ENCODE results near the gene AGRN. TPM values are rescaled to one million over a fixed set of nuclear protein-coding genes. Genes with fewer than 3 reads are reported as not detected.
"Not testable (repeated sequence)": the region's sequence is repeated elsewhere in the genome, so short reads cannot be mapped to it uniquely, and the experiment has no call there.

The AGRN gene
- 42.8 and 64.0 TPM in 2 replicates for total RNA-seq (2014; rRNA removed; shearing (Covaris generic))

GRCh38 chr1:1020000-1020404, at the start of gene AGRN:
Gene AGRN, plus strand, starts transcription at chr1:1020120. Its CDS starts 53 bp downstream, at chr1:1020173.
- peak; percentile 32 for DNase-seq (ENCODE audit: low read depth)

- no peak for DNase-seq (ENCODE audit: low read depth)
Observed at GRCh38 chr1:970242-970972, 49.5 kb upstream of the AGRN start.

- DNase-seq (ENCODE audit: low read depth), result no peak
Observed at GRCh38 chr1:970973-971730, 48.8 kb upstream of the AGRN start.

- no peak for DNase-seq (ENCODE audit: low read depth)
Observed at GRCh38 chr1:971751-972506, 48.0 kb upstream of the AGRN start.

GRCh38 chr1:972726-973458, 47.0 kb upstream of the AGRN start:
- no peak for DNase-seq (ENCODE audit: low read depth)

GRCh38 chr1:973459-974292, 46.2 kb upstream of the AGRN start:
- DNase-seq (ENCODE audit: low read depth), result no peak

- DNase-seq (ENCODE audit: low read depth), result no peak
Observed at GRCh38 chr1:974293-974640, 45.7 kb upstream of the AGRN start.

- DNase-seq (ENCODE audit: low read depth), result no peak
Observed at GRCh38 chr1:974687-975328, 45.1 kb upstream of the AGRN start.

- no peak for DNase-seq (ENCODE audit: low read depth)
Observed at GRCh38 chr1:975365-975764, 44.6 kb upstream of the AGRN start.

- peak; percentile 72 for DNase-seq (ENCODE audit: low read depth)
Observed at GRCh38 chr1:975896-976683, 43.8 kb upstream of the AGRN start.

GRCh38 chr1:976791-977190, 43.1 kb upstream of the AGRN start:
- not testable (repeated sequence) for DNase-seq (ENCODE audit: low read depth)

- no peak for DNase-seq (ENCODE audit: low read depth)
Observed at GRCh38 chr1:978069-978834, 41.7 kb upstream of the AGRN start.

- no peak for DNase-seq (ENCODE audit: low read depth)
Observed at GRCh38 chr1:978835-979743, 40.8 kb upstream of the AGRN start.

GRCh38 chr1:979744-980072, 40.2 kb upstream of the AGRN start:
- DNase-seq (ENCODE audit: low read depth), result no peak

- DNase-seq (ENCODE audit: low read depth), result no peak
Observed at GRCh38 chr1:980137-980571, 39.8 kb upstream of the AGRN start.

- no peak for DNase-seq (ENCODE audit: low read depth)
Observed at GRCh38 chr1:980602-981395, 39.1 kb upstream of the AGRN start.

GRCh38 chr1:981491-981954, 38.4 kb upstream of the AGRN start:
- no peak for DNase-seq (ENCODE audit: low read depth)

Measured in RPMI7951 (cell line).